ENCODE results near the gene TADA3.

DNA sequence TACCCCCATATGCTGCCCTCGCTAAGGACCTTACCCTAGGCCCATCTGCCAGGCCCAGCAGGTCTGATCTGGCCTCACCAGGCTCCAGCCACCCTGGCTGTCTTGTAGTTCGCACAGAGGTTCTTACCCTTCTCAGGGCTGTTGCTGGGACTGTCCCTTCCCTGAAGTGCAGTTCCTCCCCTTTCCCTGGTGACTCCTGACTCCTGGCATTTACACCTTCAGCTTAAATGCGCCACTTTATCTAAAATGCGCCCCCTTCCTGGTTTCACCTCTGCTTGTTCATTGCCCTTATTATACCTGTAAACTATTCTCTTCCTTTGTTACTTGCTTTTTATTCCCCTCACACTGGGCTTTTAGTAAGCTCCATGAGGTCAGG lies 17.0 kb upstream of the TADA3 start:
- TF ChIP-seq EZH2 (IDR thresholded peaks at IDR 0.05; ENCODE audit: low read length, unreplicated experiment) = no peak
- TF ChIP-seq, protein P1, sequence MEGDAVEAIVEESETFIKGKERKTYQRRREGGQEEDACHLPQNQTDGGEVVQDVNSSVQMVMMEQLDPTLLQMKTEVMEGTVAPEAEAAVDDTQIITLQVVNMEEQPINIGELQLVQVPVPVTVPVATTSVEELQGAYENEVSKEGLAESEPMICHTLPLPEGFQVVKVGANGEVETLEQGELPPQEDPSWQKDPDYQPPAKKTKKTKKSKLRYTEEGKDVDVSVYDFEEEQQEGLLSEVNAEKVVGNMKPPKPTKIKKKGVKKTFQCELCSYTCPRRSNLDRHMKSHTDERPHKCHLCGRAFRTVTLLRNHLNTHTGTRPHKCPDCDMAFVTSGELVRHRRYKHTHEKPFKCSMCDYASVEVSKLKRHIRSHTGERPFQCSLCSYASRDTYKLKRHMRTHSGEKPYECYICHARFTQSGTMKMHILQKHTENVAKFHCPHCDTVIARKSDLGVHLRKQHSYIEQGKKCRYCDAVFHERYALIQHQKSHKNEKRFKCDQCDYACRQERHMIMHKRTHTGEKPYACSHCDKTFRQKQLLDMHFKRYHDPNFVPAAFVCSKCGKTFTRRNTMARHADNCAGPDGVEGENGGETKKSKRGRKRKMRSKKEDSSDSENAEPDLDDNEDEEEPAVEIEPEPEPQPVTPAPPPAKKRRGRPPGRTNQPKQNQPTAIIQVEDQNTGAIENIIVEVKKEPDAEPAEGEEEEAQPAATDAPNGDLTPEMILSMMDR (conservative IDR thresholded peaks at IDR 0.05; ENCODE audit: low read depth, low read length) = no peak

Measured in PC-3 (cell line).